CD1c-positive myeloid dendritic cell (primary cell): ENCODE results near the gene ZNF335.

ENCODE experiments used
- DNase-seq: peaks from one replicate; pipeline ENCODE4 v3.0.0-alpha.2; 2016; ENCODE audit errors: extremely low spot score

The ZNF335 gene

GRCh38 chr20:45971675-45972499 is at the start of gene ZNF335:
TSS of gene ZNF335 (minus strand) at chr20:45972203. CDS start at chr20:45971410, 793 bp downstream.
- DNase-seq: peak; percentile 97

- no peak for DNase-seq
Measured at GRCh38 chr20:46020555-46020954, 48.6 kb upstream of the ZNF335 start.

DNA sequence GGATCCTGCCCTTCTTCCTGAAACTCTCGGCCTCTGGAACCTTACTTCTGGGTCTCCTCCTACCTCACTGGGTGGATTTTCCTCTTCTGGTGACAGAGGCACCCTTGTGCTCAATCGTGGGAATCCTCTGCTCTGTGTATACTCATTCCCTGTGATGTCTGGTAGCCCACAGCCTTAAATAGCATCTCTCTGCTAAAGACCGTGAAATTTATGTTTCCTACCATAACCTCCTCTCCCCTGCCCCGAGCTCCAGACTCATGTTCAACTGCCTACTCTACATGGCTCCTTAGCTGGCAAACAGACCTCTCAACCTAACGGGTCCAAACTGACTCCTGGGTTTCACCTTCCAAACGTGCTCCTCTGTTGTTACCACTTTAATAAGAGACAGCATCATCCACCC is 46.6 kb upstream of the ZNF335 start:
- DNase-seq: no peak

GRCh38 chr20:46018112-46018511 is 46.1 kb upstream of the ZNF335 start:
- no peak for DNase-seq

DNA sequence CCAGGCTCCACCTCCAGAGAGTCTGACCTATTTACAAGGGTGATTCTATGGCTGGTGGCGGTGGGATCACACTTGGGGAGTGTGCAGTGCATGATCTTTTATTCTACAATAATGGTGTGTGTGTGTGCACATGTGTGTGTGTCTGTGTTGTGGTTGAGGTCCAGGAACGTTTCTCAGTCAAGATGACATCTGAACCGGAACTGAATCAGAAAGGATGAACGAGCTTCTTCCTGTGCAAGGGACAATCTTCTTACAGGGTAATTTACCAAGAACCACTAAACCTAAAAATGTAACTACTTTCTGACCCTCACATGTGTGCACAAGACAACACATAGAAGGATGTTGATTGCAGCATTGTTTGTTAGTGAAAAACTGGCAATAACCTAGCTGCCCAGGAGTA is 45.3 kb upstream of the ZNF335 start:
- DNase-seq: no peak

- DNase-seq: peak; percentile 55
Measured at GRCh38 chr20:46014517-46015396, 42.8 kb upstream of the ZNF335 start.

DNA sequence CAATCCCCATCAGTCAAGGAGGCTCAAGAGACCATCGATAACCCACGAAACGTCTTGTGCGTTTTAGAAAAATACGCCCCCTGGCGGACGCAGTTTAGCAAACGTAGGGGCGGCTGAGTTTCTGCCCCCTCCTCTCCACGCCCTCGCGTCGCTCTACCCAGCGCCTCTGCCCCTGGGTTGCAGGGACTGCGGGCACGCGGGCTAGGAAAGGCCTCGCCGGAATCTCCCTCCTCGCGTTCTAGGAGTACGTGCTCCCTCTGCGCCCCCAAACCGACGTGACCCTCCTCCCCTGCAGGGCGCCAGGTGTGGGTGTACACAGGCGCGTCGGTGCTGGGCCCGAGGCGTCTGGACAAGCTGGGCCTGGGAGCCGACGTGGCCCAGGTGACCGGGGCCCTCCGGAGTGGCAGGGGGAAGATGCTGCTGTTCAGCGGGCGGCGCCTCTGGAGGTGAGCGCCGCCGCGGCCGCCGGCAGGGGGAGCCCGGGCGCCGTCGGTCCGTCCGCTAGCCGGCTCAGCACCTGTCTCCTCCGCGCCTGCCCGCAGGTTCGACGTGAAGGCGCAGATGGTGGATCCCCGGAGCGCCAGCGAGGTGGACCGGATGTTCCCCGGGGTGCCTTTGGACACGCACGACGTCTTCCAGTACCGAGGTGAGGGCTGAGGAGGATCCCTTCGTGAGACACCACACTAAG is 42.0 kb upstream of the ZNF335 start:
- peak; percentile 80 for DNase-seq

GRCh38 chr20:46013322-46013828 is 41.4 kb upstream of the ZNF335 start:
- no peak for DNase-seq

GRCh38 chr20:46012921-46013320 is 40.9 kb upstream of the ZNF335 start:
- DNase-seq: no peak

DNA sequence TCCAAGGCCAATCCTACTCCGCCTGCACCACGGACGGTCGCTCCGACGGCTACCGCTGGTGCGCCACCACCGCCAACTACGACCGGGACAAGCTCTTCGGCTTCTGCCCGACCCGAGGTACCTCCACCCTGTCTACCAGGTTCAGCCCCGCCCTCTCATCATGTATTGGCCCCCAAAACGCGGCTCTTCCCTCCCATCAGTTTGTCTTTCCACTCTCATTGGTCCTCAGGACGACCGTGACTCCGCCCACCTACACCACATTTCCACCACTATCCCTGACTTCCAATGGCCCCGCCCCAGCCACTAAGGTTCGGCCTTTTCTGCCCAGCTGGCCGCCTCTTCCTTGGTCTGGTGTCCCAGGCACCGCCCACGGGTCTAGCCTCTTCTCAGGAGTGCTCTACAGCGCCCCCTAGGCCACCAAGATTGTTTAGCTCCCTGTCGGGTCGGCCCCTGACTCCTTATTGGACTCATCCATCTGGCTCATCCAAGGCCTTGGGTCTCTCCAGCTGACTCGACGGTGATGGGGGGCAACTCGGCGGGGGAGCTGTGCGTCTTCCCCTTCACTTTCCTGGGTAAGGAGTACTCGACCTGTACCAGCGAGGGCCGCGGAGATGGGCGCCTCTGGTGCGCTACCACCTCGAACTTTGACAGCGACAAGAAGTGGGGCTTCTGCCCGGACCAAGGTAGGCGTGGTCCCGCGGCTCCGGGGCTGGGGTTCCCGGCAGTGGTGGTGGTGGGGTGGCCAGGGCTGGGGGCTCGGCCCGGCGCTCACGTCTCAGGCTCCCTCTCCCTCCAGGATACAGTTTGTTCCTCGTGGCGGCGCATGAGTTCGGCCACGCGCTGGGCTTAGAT is 39.9 kb upstream of the ZNF335 start:
- DNase-seq: peak; percentile 95

GRCh38 chr20:46010491-46011391 is 38.7 kb upstream of the ZNF335 start:
- DNase-seq: peak; percentile 93

DNA sequence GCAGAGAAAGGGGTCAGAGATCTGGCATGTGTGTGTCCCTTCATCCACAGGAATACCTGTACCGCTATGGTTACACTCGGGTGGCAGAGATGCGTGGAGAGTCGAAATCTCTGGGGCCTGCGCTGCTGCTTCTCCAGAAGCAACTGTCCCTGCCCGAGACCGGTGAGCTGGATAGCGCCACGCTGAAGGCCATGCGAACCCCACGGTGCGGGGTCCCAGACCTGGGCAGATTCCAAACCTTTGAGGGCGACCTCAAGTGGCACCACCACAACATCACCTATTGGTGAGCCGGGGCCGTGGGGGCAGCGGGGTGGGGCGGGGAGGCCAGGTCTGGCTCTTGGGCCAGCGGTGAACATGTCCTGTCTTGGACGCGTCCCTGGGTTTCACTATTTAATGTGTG is 37.8 kb upstream of the ZNF335 start:
- DNase-seq: no peak

DNA sequence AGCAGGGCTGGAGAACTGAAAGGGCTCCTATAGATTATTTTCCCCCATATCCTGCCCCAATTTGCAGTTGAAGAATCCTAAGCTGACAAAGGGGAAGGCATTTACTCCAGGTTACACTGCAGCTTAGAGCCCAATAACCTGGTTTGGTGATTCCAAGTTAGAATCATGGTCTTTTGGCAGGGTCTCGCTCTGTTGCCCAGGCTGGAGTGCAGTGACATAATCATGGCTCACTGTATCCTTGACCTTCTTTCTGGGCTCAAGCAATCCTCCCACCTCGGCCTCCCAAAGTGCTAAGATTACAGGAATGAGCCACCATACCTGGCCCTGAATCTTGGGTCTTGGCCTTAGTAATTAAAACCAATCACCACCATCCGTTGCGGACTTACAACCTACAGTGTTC is 35.7 kb upstream of the ZNF335 start:
- no peak for DNase-seq

- DNase-seq: no peak
Measured at GRCh38 chr20:46006964-46007363, 35.0 kb upstream of the ZNF335 start.

- DNase-seq: peak; percentile 69
Measured at GRCh38 chr20:46006022-46006705, 34.2 kb upstream of the ZNF335 start.

DNA sequence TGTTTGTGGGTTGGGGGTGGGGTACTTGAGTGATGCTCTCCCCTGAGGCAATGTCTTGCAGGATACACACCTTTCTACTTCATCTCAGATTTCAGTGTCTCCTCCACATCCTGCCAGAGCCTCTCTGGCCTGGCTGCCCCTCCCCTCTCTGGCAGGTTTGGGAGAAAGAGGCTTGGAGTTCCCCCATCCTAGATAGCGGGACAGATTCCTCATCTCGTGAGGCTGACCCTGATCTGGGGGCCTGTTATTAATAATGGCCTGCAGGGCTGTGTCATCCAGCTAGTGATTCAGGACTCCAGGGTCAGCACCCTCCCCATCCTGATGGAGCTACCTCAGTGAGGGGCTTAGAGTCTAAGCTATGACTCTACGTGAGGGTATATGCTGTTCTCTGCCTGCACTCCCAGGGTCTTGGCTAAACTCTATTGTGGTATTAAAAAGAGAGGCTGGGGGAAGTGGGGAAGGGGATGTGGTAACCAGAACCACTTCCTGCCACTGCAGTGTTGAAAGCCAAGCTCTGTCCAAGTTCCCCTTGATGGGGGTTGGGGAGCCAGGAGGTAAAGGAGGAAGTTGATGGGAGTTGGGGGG is 33.0 kb upstream of the ZNF335 start:
- DNase-seq: peak; percentile 94

DNA sequence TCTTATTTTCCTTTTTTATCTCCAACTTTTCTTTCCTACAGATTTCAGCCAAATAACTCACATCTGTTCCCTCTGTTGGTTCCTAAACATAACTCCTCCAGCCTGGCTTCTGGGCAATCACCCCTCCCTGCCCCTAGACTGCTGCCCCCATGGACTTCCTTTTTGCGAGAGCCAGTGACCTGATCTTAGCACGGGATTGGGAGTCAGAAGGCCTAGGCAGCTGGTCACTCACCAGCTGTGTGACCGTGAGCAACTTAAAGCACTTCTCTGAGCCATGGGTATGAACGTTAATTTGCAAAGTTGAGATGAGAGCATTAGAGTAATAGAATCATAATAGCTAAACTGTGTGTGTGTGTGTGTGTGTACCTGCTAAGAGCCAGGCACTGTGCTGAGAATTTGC is 32.2 kb upstream of the ZNF335 start:
- peak; percentile 89 for DNase-seq

- DNase-seq: no peak
Measured at GRCh38 chr20:46002008-46002407, 30.0 kb upstream of the ZNF335 start.

DNA sequence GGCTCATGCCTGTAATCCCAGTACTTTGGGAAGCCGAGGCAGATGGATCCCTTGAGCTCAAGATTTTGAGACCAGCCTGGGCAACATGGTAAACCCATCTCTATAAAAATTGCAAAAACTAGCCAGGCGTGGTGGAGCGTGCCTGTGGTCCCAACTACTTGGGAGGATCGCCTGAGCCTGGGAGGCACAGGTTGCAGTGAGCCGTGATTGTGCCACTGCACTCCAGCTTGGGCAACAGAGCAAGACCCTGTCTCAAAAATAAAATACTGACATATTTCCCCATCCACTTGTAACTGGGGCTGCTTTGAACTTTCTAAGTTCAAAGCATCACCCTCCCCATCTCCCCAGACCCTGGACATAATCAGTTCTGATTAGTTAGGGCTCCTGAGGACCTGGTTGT is 29.5 kb upstream of the ZNF335 start:
- DNase-seq: no peak
